Ishikawa (cell line): Measurements from ENCODE around the gene HHAT.

ENCODE experiments used
- CEBPB ChIP-seq: IDR thresholded peaks from 2 replicates; pipeline ENCODE4 v1.6.1; 2012
- CREB1 ChIP-seq: IDR thresholded peaks from 2 replicates; pipeline ENCODE4 v1.6.1; 2012; ENCODE audit warnings: low read depth
- EGR1 ChIP-seq: IDR thresholded peaks from 2 replicates; pipeline ENCODE4 v1.6.1; 2012
- EP300 ChIP-seq: IDR thresholded peaks from 2 replicates; pipeline ENCODE4 v1.6.1; 2012; ENCODE audit warnings: borderline replicate concordance
- FOXM1 ChIP-seq: IDR thresholded peaks from 2 replicates; pipeline ENCODE4 v1.6.1; 2012; ENCODE audit warnings: low read depth, borderline replicate concordance
- MAX ChIP-seq: IDR thresholded peaks from 2 replicates; pipeline ENCODE4 v1.6.1; 2012
- NFIC ChIP-seq: IDR thresholded peaks from 2 replicates; pipeline ENCODE4 v1.6.1; 2012
- RAD21 ChIP-seq: IDR thresholded peaks from 2 replicates; pipeline ENCODE4 v1.6.1; 2012; ENCODE audit warnings: low read depth
- REST ChIP-seq: IDR thresholded peaks from 2 replicates; pipeline ENCODE4 v1.6.1; 2012; ENCODE audit warnings: low read depth, mild to moderate bottlenecking
- TAF1 ChIP-seq: IDR thresholded peaks from 2 replicates; pipeline ENCODE4 v1.6.1; 2012; ENCODE audit warnings: low read depth, mild to moderate bottlenecking
- TCF12 ChIP-seq: IDR thresholded peaks from 2 replicates; pipeline ENCODE4 v1.6.1; 2012; ENCODE audit warnings: low read depth
- TEAD4 ChIP-seq: IDR thresholded peaks from 2 replicates; pipeline ENCODE4 v1.6.1; 2012
- USF1 ChIP-seq: IDR thresholded peaks from 2 replicates; pipeline ENCODE4 v1.6.1; 2012
- YY1 ChIP-seq: IDR thresholded peaks from 2 replicates; pipeline ENCODE4 v1.6.1; 2012; ENCODE audit warnings: low read depth
- ZBTB7A ChIP-seq: IDR thresholded peaks from 2 replicates; pipeline ENCODE4 v1.6.1; 2012; ENCODE audit warnings: low read depth

The HHAT gene

GRCh38 chr1:210400043-210400840 lies 71.5 kb downstream of the HHAT start:
- TF ChIP-seq RAD21, result peak; percentile 67
- no peak for TF ChIP-seq EP300

GRCh38 chr1:210402560-210402959 lies 73.9 kb downstream of the HHAT start:
- no peak for TF ChIP-seq TEAD4
- no peak for TF ChIP-seq ZBTB7A
- no peak for TF ChIP-seq CEBPB
- TF ChIP-seq YY1, result no peak
- TF ChIP-seq EP300, result no peak
- no peak for TF ChIP-seq EGR1
- TF ChIP-seq RAD21, result no peak
- TF ChIP-seq TCF12, result no peak
- no peak for TF ChIP-seq FOXM1
- no peak for TF ChIP-seq USF1
- TF ChIP-seq TAF1, result no peak
- no peak for TF ChIP-seq MAX
- no peak for TF ChIP-seq CREB1
- no peak for TF ChIP-seq NFIC
- no peak for TF ChIP-seq REST

- TF ChIP-seq RAD21 (no peak), TCF12 (no peak), ZBTB7A (no peak)
These were observed 76.6 kb downstream of the HHAT start for GRCh38 chr1:210405316-210405715.

- no peak for TF ChIP-seq CREB1
- TF ChIP-seq RAD21, result peak; percentile 82
These were observed 78.6 kb downstream of the HHAT start for GRCh38 chr1:210407207-210407886.

GRCh38 chr1:210407887-210408252 lies 79.2 kb downstream of the HHAT start:
- no peak for TF ChIP-seq USF1
- TF ChIP-seq RAD21, result no peak
- no peak for TF ChIP-seq TAF1
- no peak for TF ChIP-seq FOXM1
- TF ChIP-seq REST, result no peak
- no peak for TF ChIP-seq TEAD4
- TF ChIP-seq EP300, result no peak
- no peak for TF ChIP-seq NFIC
- TF ChIP-seq CREB1, result no peak
- TF ChIP-seq MAX, result no peak
- TF ChIP-seq ZBTB7A, result no peak
- no peak for TF ChIP-seq CEBPB
- no peak for TF ChIP-seq YY1

- TF ChIP-seq ZBTB7A (no peak), YY1 (no peak), TCF12 (no peak), EP300 (no peak), CEBPB (no peak), MAX (no peak), FOXM1 (no peak), CREB1 (no peak), EGR1 (no peak), USF1 (no peak), TAF1 (no peak), REST (no peak), TEAD4 (no peak), RAD21 (no peak), NFIC (no peak)
These were observed 83.5 kb downstream of the HHAT start for GRCh38 chr1:210412240-210412639.
